ENCODE data around the gene PRAME.

DNA sequence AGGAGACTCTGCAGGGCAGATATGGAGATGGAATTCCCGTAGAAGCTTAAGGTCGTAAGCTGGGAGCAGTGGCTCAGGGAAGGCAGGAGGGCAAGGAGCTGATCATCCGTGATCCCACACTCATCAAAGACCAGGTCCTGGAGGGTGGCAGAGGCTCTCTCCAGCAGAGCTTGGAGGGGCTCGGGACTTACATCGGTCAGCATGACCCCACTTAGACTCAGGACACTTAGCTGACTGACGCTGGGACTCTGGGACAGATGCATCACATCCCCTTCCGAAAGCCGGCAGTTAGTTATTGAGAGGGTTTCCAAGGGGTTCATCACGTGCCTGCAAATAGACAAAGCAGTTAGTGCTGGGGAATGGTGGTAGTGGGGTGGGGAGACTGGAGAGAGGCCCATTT is 10.7 kb downstream of the PRAME start:
- TF ChIP-seq POLR2A (IDR thresholded peaks at IDR 0.05; ENCODE audit: low read length) = no peak
- no peak for TF ChIP-seq GATA1 (IDR thresholded peaks at IDR 0.05; ENCODE audit: low read depth, low read length)

All from erythroblast (primary cell).